Karpas-422 (cell line): ENCODE data around the gene KLRC2. TPM values are rescaled to one million over a fixed set of nuclear protein-coding genes. Genes with fewer than 3 reads are reported as not detected.
"Not testable (repeated sequence)": the region's sequence is repeated elsewhere in the genome, so short reads cannot be mapped to it uniquely, and the experiment has no call there.

Experiments
- DNase-seq: peaks from one replicate; pipeline ENCODE4 v3.0.0-alpha.2; 2015
- H2AFZ ChIP-seq: fragments of 200-600 bp; sonication (generic); 2 replicates; pipeline ENCODE4 v1.6.1; 2014; ENCODE audit warnings: antibody characterized with exemption, low read length, mixed read lengths
- H3K27ac ChIP-seq: fragments of 200-600 bp; sonication (generic); 2 replicates; pipeline ENCODE4 v1.5.1; 2014; ENCODE audit warnings: mild to moderate bottlenecking, low read length, moderate library complexity
- H3K27me3 ChIP-seq: fragments of 200-600 bp; sonication (generic); 2 replicates; pipeline ENCODE4 v1.6.1; 2014; ENCODE audit warnings: low read length, mixed read lengths
- H3K36me3 ChIP-seq: fragments of 200-600 bp; sonication (generic); 2 replicates; pipeline ENCODE4 v1.6.1; 2014; ENCODE audit warnings: low read length, mixed read lengths; ENCODE audit not compliant: insufficient read depth
- H3K4me1 ChIP-seq: fragments of 200-600 bp; sonication (generic); 2 replicates; pipeline ENCODE4 v1.6.1; 2014; ENCODE audit warnings: mild to moderate bottlenecking, low read length, mixed read lengths
- H3K4me2 ChIP-seq: fragments of 200-600 bp; sonication (generic); 2 replicates; pipeline ENCODE4 v1.6.1; 2014; ENCODE audit warnings: low read length, low read depth, mild to moderate bottlenecking; ENCODE audit not compliant: poor library complexity, severe bottlenecking
- H3K4me3 ChIP-seq: fragments of 200-600 bp; sonication (generic); 2 replicates; pipeline ENCODE4 v1.5.1; 2014; ENCODE audit warnings: mild to moderate bottlenecking, antibody characterized with exemption, low read length, mixed read lengths
- H3K79me2 ChIP-seq: fragments of 200-600 bp; sonication (generic); 2 replicates; pipeline ENCODE4 v1.6.1; 2014; ENCODE audit warnings: mild to moderate bottlenecking, low read length, mixed read lengths
- H3K9ac ChIP-seq: fragments of 200-600 bp; sonication (generic); 2 replicates; pipeline ENCODE4 v1.6.0; 2014; ENCODE audit warnings: low read length
- H3K9me2 ChIP-seq: fragments of 200-600 bp; sonication (generic), shearing (Covaris generic); replicated peaks from 2 replicates; pipeline ENCODE4 v1.6.0; 2014; ENCODE audit warnings: mild to moderate bottlenecking, low read length, moderate library complexity; ENCODE audit not compliant: insufficient read depth
- H3K9me3 ChIP-seq: fragments of 300-700, 200-600 bp; sonication (generic); 2 replicates; pipeline ENCODE4 v1.6.1; 2014; ENCODE audit warnings: low read length, mixed read lengths
- H4K20me1 ChIP-seq: fragments of 200-600 bp; sonication (generic); 2 replicates; pipeline ENCODE4 v1.6.1; 2014; ENCODE audit warnings: mild to moderate bottlenecking, antibody characterized with exemption, low read length, low read depth; ENCODE audit not compliant: insufficient read depth
- total RNA-seq: library from RNA; depleted of rRNA; stranded (reverse); fragments of >200 nt; shearing (Covaris generic); gene quantifications from 2 replicates; pipeline ENCODE4 v1.2.3, GENCODE V29; 2014; ENCODE audit warnings: low replicate concordance

KLRC2 gene
- total RNA-seq, 1 experiment from 2014 or later, result not detected

DNA sequence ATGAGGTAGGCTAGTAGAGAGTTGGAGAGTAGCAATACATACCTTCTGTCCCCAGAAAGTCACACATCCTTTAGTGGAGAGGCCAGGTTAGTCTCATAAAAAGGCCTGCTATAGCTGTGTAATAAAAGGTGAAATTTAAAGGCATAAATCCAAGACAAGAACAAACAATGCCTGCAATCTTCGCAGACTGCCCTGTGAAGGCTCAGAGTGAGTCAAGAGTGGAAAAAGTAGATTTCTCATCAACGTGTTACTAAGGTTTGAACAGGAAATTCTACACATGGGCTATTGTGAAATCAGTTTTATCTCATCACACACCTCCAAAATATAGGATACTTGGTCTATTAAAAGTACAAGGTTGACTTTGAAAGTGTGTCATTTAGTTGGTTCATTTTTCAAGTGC is 17.3 kb upstream of the KLRC2 start, which contains the start of gene KLRC1:
KLRC1 (minus strand) TSS at position 222 of the 400 bp plus-strand sequence. CDS start 2,221 bp downstream, outside the sequence.
- Histone ChIP-seq H3K9ac (no peak within 1 kb of the TSS), H2AFZ (no peak within 1 kb of the TSS), H3K4me1 (no peaks in the 10 kb centered on the region), H3K9me2 (no peaks in the 10 kb centered on the region), H4K20me1 (no peaks in the 10 kb centered on the region), H3K4me3 (no peak within 1 kb of the TSS), H3K36me3 (no peaks in the 10 kb centered on the region), H3K27ac (no peak within 1 kb of the TSS), H3K4me2 (no peak within 1 kb of the TSS), H3K27me3 (no peaks in the 10 kb centered on the region), H3K9me3 (no peaks in the 10 kb centered on the region; the same call in none of the 2 replicates), H3K79me2 (no peaks in the 10 kb centered on the region)
- no peak for DNase-seq

DNA sequence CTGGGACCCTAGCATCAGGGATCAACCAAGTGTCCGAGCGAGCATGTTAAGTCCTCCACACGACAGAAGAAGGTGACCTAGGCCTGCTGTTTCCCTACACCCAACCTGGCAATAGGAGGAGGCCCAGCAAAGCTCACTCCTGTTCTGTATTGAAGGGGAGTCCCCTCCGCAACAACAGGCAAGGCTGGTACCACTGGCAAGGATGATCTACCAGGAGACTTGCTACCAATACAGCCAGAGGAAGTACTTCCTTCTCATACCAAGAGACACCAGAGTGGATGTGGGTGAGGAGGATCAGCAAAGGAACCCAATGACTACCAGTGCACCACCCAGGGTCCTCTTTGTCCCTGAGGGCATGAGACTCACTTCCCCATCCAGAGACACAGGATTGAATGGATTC is 12.4 kb upstream of the KLRC2 start:
- no peaks in the 10 kb centered on the region for H3K27me3 ChIP-seq
- no peaks in the 10 kb centered on the region for H3K36me3 ChIP-seq
- no peak for DNase-seq
- no peaks in the 10 kb centered on the region for H3K9me3 ChIP-seq
- no peaks in the 10 kb centered on the region for H3K79me2 ChIP-seq
- H3K9me2 ChIP-seq, result no peaks in the 10 kb centered on the region
- no peak overlapping the region for H3K27ac ChIP-seq
- no peak overlapping the region for H3K4me2 ChIP-seq
- no peaks in the 10 kb centered on the region for H3K4me1 ChIP-seq
- no peaks in the 10 kb centered on the region for H4K20me1 ChIP-seq
- H3K4me3 ChIP-seq, result no peak overlapping the region
- no peak overlapping the region for H3K9ac ChIP-seq
- no peak overlapping the region for H2AFZ ChIP-seq

DNA sequence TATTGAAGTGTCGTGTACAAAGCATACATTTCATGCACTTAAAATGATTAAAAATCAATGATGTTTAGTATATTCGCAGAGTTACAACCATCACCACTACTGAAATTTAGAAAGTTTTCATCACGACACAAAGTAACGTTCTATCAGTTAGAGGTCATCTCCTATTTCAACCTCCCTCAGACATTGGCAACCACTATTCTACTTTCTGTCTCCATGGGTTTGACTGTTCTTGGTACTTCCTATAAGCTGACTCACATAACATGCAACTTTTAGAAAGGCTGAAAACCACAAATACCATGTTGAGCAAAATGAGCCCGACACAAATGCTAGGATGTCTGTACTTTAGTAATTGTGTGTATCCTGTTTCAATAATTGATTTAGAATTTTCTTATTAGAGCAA is 10.2 kb upstream of the KLRC2 start:
- H3K9me3 ChIP-seq, H3K9ac ChIP-seq, H3K27me3 ChIP-seq, H3K4me1 ChIP-seq, H3K4me3 ChIP-seq, H3K27ac ChIP-seq, H3K79me2 ChIP-seq, H3K36me3 ChIP-seq, H3K9me2 ChIP-seq, H3K4me2 ChIP-seq, H4K20me1 ChIP-seq, H2AFZ ChIP-seq, DNase-seq: not testable (repeated sequence)

DNA sequence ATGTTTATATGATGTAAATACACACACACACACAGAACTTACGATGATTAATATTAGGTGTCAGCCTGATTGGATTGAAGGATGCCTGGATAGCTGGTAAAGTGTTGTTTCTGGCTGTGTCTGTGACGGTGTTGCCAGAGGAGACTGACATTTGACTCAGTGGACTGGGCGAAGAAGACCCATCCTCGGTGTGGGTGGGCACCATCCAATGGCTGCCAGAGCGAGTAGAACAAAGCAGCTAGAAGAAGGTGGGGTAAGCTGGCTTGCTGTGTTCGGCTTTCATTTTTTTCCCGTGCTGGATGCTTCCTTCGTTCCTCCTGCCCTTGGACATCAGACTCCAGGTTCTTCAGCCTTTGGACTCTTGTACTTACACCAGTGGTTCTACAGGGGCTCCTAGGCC is 5.3 kb upstream of the KLRC2 start:
- DNase-seq, H2AFZ ChIP-seq, H3K4me1 ChIP-seq, H3K4me2 ChIP-seq, H4K20me1 ChIP-seq, H3K27me3 ChIP-seq, H3K4me3 ChIP-seq, H3K9me2 ChIP-seq, H3K9ac ChIP-seq, H3K79me2 ChIP-seq, H3K27ac ChIP-seq, H3K36me3 ChIP-seq, H3K9me3 ChIP-seq: not testable (repeated sequence)

DNA sequence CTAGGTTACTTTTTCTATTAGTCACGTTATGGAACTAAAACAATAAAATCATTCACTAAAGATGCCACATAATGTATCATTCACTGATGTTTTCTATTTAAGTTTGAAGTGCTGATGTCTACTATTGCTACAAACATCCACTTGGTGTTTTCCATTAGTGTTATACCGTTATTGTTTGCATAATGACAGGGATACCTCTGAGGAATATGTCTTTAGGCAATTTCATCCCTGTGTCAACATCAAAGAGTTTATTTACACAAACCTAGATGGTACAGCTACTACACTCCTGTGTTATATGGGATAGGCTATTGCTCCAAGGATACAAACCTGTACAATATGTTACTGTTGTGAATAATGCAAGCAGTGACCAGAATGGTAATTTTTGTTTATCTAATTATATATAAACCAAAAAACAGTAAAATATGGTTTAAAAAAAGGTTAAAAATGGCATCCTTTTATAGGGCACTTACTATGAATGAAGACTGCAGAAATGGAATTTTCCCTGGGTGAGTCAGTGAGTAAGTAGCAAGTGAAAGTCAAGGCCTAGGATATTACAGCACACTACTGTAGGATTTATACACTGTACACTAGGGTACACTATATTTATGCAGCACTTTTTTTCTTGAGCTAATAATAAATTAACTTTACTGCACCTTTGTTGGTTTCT is 3.9 kb upstream of the KLRC2 start:
- H3K4me2 ChIP-seq, H2AFZ ChIP-seq, DNase-seq, H3K4me3 ChIP-seq, H3K36me3 ChIP-seq, H3K27ac ChIP-seq, H3K9me2 ChIP-seq, H4K20me1 ChIP-seq, H3K9me3 ChIP-seq, H3K9ac ChIP-seq, H3K79me2 ChIP-seq, H3K27me3 ChIP-seq, H3K4me1 ChIP-seq: not testable (repeated sequence)

DNA sequence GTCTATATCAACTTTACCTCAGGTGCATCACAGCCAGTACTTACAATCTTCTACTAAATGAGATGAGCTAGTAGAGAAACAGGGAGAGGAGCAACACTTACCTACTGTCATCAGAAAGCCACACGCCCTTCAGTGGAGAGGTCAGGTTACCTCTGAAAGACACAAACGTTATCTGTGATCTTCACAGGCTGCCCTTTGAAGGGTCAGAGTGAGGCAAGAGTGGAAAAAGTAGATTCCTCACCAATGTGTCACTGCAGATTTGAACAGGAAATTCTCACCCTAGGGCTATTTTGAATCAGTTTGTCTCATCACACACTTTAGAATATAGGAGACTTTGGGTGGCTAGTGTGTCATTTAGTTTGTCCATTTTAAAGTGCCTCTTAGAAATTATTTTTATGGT is 1.8 kb upstream of the KLRC2 start:
- not testable (repeated sequence) for H3K36me3 ChIP-seq, H2AFZ ChIP-seq, H4K20me1 ChIP-seq, H3K4me2 ChIP-seq, H3K9me3 ChIP-seq, H3K4me3 ChIP-seq, DNase-seq, H3K27ac ChIP-seq, H3K9me2 ChIP-seq, H3K27me3 ChIP-seq, H3K4me1 ChIP-seq, H3K9ac ChIP-seq, H3K79me2 ChIP-seq

DNA sequence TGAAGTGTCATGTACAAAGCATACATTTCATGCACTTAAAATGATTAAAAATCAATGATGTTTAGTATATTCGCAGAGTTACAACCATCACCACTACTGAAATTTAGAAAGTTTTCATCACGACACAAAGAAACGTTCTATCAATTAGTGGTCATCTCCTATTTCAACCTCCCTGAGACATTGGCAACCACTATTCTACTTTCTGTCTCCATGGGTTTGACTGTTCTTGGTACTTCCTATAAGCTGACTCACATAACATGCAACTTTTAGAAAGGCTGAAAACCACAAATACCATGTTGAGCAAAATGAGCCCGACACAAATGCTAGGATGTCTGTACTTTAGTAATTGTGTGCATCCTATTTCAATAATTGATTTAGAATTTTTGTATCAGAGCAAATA is 5.2 kb downstream of the KLRC2 start:
- H2AFZ ChIP-seq, DNase-seq, H3K27ac ChIP-seq, H3K4me2 ChIP-seq, H3K4me3 ChIP-seq, H3K79me2 ChIP-seq, H3K9ac ChIP-seq, H3K4me1 ChIP-seq, H3K27me3 ChIP-seq, H3K9me2 ChIP-seq, H3K36me3 ChIP-seq, H4K20me1 ChIP-seq, H3K9me3 ChIP-seq: not testable (repeated sequence)

DNA sequence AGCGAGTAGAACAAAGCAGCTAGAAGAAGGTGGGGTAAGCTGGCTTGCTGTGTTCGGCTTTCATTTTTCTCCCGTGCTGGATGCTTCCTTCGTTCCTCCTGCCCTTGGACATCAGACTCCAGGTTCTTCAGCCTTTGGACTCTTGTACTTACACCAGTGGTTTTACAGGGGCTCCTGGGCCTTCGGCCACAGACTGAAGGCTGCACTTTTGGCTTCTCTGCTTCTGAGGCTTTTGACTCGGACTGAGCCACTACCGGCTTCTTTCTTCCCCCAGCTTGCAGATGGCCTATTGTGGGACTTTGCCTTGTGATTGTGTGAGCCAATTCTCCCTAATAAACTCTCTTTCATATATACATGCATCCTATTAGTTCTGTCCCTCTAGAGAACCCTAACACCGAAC is 9.9 kb downstream of the KLRC2 start:
- not testable (repeated sequence) for H3K4me1 ChIP-seq, H3K9ac ChIP-seq, H3K79me2 ChIP-seq, H3K27me3 ChIP-seq, H3K27ac ChIP-seq, H3K9me3 ChIP-seq, H4K20me1 ChIP-seq, H3K36me3 ChIP-seq, H3K9me2 ChIP-seq, H3K4me3 ChIP-seq, H3K4me2 ChIP-seq, DNase-seq, H2AFZ ChIP-seq
